Measurements from ENCODE around the gene SCAMP5. TPM values are rescaled to one million over a fixed set of nuclear protein-coding genes. Genes with fewer than 3 reads are reported as not detected.

SCAMP5 gene
- total and polyA plus RNA-seq, 5 donors from 2014 or later = 0.20 to 1.3 (median 0.25) TPM; not detected in 2

GRCh38 chr15:75023181-75023871 is 28.0 kb downstream of the SCAMP5 start, which contains the start of gene PPCDC:
Gene PPCDC (plus strand): TSS chr15:75023590. CDS start chr15:75028319, 4,729 bp downstream.
- Histone ChIP-seq H3K4me3 (ENCODE audit: low read depth, low read length) (peak within 1 kb of the TSS; percentile 91), H3K27me3 (ENCODE audit: control insufficient read depth, insufficient read depth, low read length) (no peaks in the 10 kb centered on the region), H3K9me3 (ENCODE audit: control insufficient read depth in 2 of 2, low read length in 2 of 2) (no peaks in the 10 kb centered on the region), H3K36me3 (ENCODE audit: control insufficient read depth, insufficient read depth, low read length) (no peaks in the 10 kb centered on the region), H3K4me1 (ENCODE audit: control insufficient read depth, insufficient read depth, low read length, poor library complexity, severe bottlenecking) (peaks cover 11% of the 10 kb centered on the region), H3K27ac (ENCODE audit: insufficient read depth, low read length, poor library complexity, severe bottlenecking) (peak within 1 kb of the TSS; percentile 67)
- Mint-ChIP-seq H3K27ac (peak within 1 kb of the TSS; percentile 90 to 96 (median 94)), H3K4me1 (peaks cover 0 to 25% (median 13%) of the 10 kb centered on the region in 4 donors), H3K27me3 (no peaks in the 10 kb centered on the region), H3K4me3 (peak within 1 kb of the TSS; percentile 91 to 97 (median 94)), H3K36me3 (no peaks in the 10 kb centered on the region), H3K9me3 (no peaks in the 10 kb centered on the region)
- DNase-seq (peak; percentile 90 to 95 (median 93)), ATAC-seq (ENCODE audit: low read depth in 2 of 2) (peak; percentile 99 to 100)

GRCh38 chr15:75023872-75024636 is 28.7 kb downstream of the SCAMP5 start:
- Histone ChIP-seq H3K27me3 (ENCODE audit: control insufficient read depth, insufficient read depth, low read length) (no peaks in the 10 kb centered on the region), H3K36me3 (ENCODE audit: control insufficient read depth, insufficient read depth, low read length) (no peaks in the 10 kb centered on the region), H3K4me3 (ENCODE audit: low read depth, low read length) (peak overlapping the region; percentile 91), H3K9me3 (ENCODE audit: control insufficient read depth in 2 of 2, low read length in 2 of 2) (no peaks in the 10 kb centered on the region), H3K27ac (ENCODE audit: insufficient read depth, low read length, poor library complexity, severe bottlenecking) (peak overlapping the region; percentile 67), H3K4me1 (ENCODE audit: control insufficient read depth, insufficient read depth, low read length, poor library complexity, severe bottlenecking) (peaks cover 11% of the 10 kb centered on the region)
- Mint-ChIP-seq H3K4me3 (peak overlapping the region; percentile 91 to 97 (median 94)), H3K9me3 (no peaks in the 10 kb centered on the region), H3K36me3 (peaks cover under 1% of the 10 kb centered on the region), H3K4me1 (peaks cover 0 to 25% (median 14%) of the 10 kb centered on the region in 4 donors), H3K27me3 (no peaks in the 10 kb centered on the region), H3K27ac (peak overlapping the region; percentile 90 to 96 (median 94))
- no peak for ATAC-seq (ENCODE audit: low read depth in 2 of 2)
- DNase-seq = peak in 1 of 3 donors; percentile 46

GRCh38 chr15:75025107-75025506 is 29.7 kb downstream of the SCAMP5 start:
- Histone ChIP-seq H3K4me3 (ENCODE audit: low read depth, low read length) (no peak overlapping the region), H3K4me1 (ENCODE audit: control insufficient read depth, insufficient read depth, low read length, poor library complexity, severe bottlenecking) (peaks cover 14% of the 10 kb centered on the region), H3K9me3 (ENCODE audit: control insufficient read depth in 2 of 2, low read length in 2 of 2) (no peaks in the 10 kb centered on the region), H3K36me3 (ENCODE audit: control insufficient read depth, insufficient read depth, low read length) (no peaks in the 10 kb centered on the region), H3K27me3 (ENCODE audit: control insufficient read depth, insufficient read depth, low read length) (no peaks in the 10 kb centered on the region), H3K27ac (ENCODE audit: insufficient read depth, low read length, poor library complexity, severe bottlenecking) (no peak overlapping the region)
- peak overlapping the region; percentile 72 to 97 (median 94) for H3K4me3 Mint-ChIP-seq
- ATAC-seq (ENCODE audit: low read depth in 2 of 2) (no peak), DNase-seq (no peak)
- H3K36me3 Mint-ChIP-seq = peaks cover 5% of the 10 kb centered on the region
- H3K9me3 Mint-ChIP-seq = no peaks in the 10 kb centered on the region
- peak overlapping the region in 2 of 3 donors; percentile 32 to 85 for H3K27ac Mint-ChIP-seq
- no peaks in the 10 kb centered on the region for H3K27me3 Mint-ChIP-seq
- peaks cover 0 to 30% (median 17%) of the 10 kb centered on the region in 4 donors for H3K4me1 Mint-ChIP-seq

GRCh38 chr15:75025548-75026260 is 30.3 kb downstream of the SCAMP5 start:
- Histone ChIP-seq H3K27ac (ENCODE audit: insufficient read depth, low read length, poor library complexity, severe bottlenecking) (no peak overlapping the region), H3K4me1 (ENCODE audit: control insufficient read depth, insufficient read depth, low read length, poor library complexity, severe bottlenecking) (peaks cover 14% of the 10 kb centered on the region), H3K9me3 (ENCODE audit: control insufficient read depth in 2 of 2, low read length in 2 of 2) (no peaks in the 10 kb centered on the region), H3K36me3 (ENCODE audit: control insufficient read depth, insufficient read depth, low read length) (no peaks in the 10 kb centered on the region), H3K27me3 (ENCODE audit: control insufficient read depth, insufficient read depth, low read length) (no peaks in the 10 kb centered on the region), H3K4me3 (ENCODE audit: low read depth, low read length) (no peak overlapping the region)
- Mint-ChIP-seq H3K9me3 (no peaks in the 10 kb centered on the region), H3K27me3 (no peaks in the 10 kb centered on the region), H3K4me1 (peaks cover 0 to 30% (median 19%) of the 10 kb centered on the region in 4 donors), H3K4me3 (peak overlapping the region; percentile 72 to 97 (median 94)), H3K27ac (peak overlapping the region in 2 of 3 donors; percentile 32 to 85), H3K36me3 (peaks cover 8% of the 10 kb centered on the region)
- no peak for ATAC-seq (ENCODE audit: low read depth in 2 of 2)
- no peak for DNase-seq

- H3K4me3 Mint-ChIP-seq = no peak overlapping the region
- peak overlapping the region in 2 of 3 donors; percentile 60 to 74 for H3K27ac Mint-ChIP-seq
- H3K36me3 Mint-ChIP-seq = peaks cover 14% of the 10 kb centered on the region
- ATAC-seq (ENCODE audit: low read depth in 2 of 2) (no peak), DNase-seq (no peak)
- no peak overlapping the region for H3K27ac ChIP-seq (ENCODE audit: insufficient read depth, low read length, poor library complexity, severe bottlenecking)
- no peak overlapping the region for H3K4me3 ChIP-seq (ENCODE audit: low read depth, low read length)
- peaks cover 3 to 30% (median 21%) of the 10 kb centered on the region in 4 donors for H3K4me1 Mint-ChIP-seq
- no peaks in the 10 kb centered on the region for H3K9me3 ChIP-seq (ENCODE audit: control insufficient read depth in 2 of 2, low read length in 2 of 2)
- H3K27me3 Mint-ChIP-seq = no peaks in the 10 kb centered on the region
- no peaks in the 10 kb centered on the region for H3K27me3 ChIP-seq (ENCODE audit: control insufficient read depth, insufficient read depth, low read length)
- H3K36me3 ChIP-seq (ENCODE audit: control insufficient read depth, insufficient read depth, low read length) = no peaks in the 10 kb centered on the region
- H3K4me1 ChIP-seq (ENCODE audit: control insufficient read depth, insufficient read depth, low read length, poor library complexity, severe bottlenecking) = peaks cover 14% of the 10 kb centered on the region
- H3K9me3 Mint-ChIP-seq = no peaks in the 10 kb centered on the region
Measured at GRCh38 chr15:75027551-75027950, 32.2 kb downstream of the SCAMP5 start.

GRCh38 chr15:75028991-75029377 is 33.6 kb downstream of the SCAMP5 start:
- H3K27me3 ChIP-seq (ENCODE audit: control insufficient read depth, insufficient read depth, low read length) = no peaks in the 10 kb centered on the region
- H3K9me3 ChIP-seq (ENCODE audit: control insufficient read depth in 2 of 2, low read length in 2 of 2) = no peaks in the 10 kb centered on the region
- H3K36me3 Mint-ChIP-seq = peaks cover 17% of the 10 kb centered on the region
- H3K27ac ChIP-seq (ENCODE audit: insufficient read depth, low read length, poor library complexity, severe bottlenecking) = no peak overlapping the region
- peak overlapping the region in 2 of 3 donors; percentile 25 to 60 for H3K27ac Mint-ChIP-seq
- ATAC-seq (ENCODE audit: low read depth in 2 of 2) (no peak), DNase-seq (no peak)
- H3K4me3 ChIP-seq (ENCODE audit: low read depth, low read length) = no peak overlapping the region
- H3K4me1 Mint-ChIP-seq = peaks cover 3 to 23% (median 16%) of the 10 kb centered on the region in 4 donors
- no peaks in the 10 kb centered on the region for H3K9me3 Mint-ChIP-seq
- no peaks in the 10 kb centered on the region for H3K36me3 ChIP-seq (ENCODE audit: control insufficient read depth, insufficient read depth, low read length)
- peak overlapping the region in 1 of 4 donors; percentile 89 for H3K4me3 Mint-ChIP-seq
- peaks cover 11% of the 10 kb centered on the region for H3K4me1 ChIP-seq (ENCODE audit: control insufficient read depth, insufficient read depth, low read length, poor library complexity, severe bottlenecking)
- H3K27me3 Mint-ChIP-seq = no peaks in the 10 kb centered on the region

- DNase-seq (peak; percentile 75 to 82 (median 77)), ATAC-seq (ENCODE audit: low read depth in 2 of 2) (peak; percentile 83 to 89)
- Histone ChIP-seq H3K36me3 (ENCODE audit: control insufficient read depth, insufficient read depth, low read length) (no peaks in the 10 kb centered on the region), H3K4me1 (ENCODE audit: control insufficient read depth, insufficient read depth, low read length, poor library complexity, severe bottlenecking) (peaks cover 5% of the 10 kb centered on the region), H3K4me3 (ENCODE audit: low read depth, low read length) (no peak overlapping the region), H3K9me3 (ENCODE audit: control insufficient read depth in 2 of 2, low read length in 2 of 2) (no peaks in the 10 kb centered on the region), H3K27ac (ENCODE audit: insufficient read depth, low read length, poor library complexity, severe bottlenecking) (no peak overlapping the region), H3K27me3 (ENCODE audit: control insufficient read depth, insufficient read depth, low read length) (no peaks in the 10 kb centered on the region)
- Mint-ChIP-seq H3K27me3 (no peaks in the 10 kb centered on the region), H3K27ac (peak overlapping the region in 2 of 3 donors; percentile 25 to 60), H3K4me3 (peak overlapping the region in 1 of 4 donors; percentile 89), H3K36me3 (peaks cover 17% of the 10 kb centered on the region), H3K4me1 (peaks cover 3 to 18% (median 11%) of the 10 kb centered on the region in 4 donors), H3K9me3 (no peaks in the 10 kb centered on the region)
Measured at GRCh38 chr15:75029378-75030022, 34.1 kb downstream of the SCAMP5 start.
